ENCODE data around the gene VGF. TPM values are rescaled to one million over a fixed set of nuclear protein-coding genes. Genes with fewer than 3 reads are reported as not detected.

The VGF gene
- total and polyA plus RNA-seq, 2 donors (not counting 1 experiment from before 2014, with no cell fraction given) = 0.10 to 0.17 TPM

GRCh38 chr7:101172005-101172853 lies 6.9 kb upstream of the VGF start:
- Histone ChIP-seq H3K4me2 (replicated peaks; ENCODE audit: low read depth, low read length, poor library complexity, severe bottlenecking) (peak overlapping the region; percentile 56), H3K27me3 (replicated peaks in 1 of 4; ENCODE audit: control extremely low read depth in 1 of 4, control insufficient read depth in 3 of 4, insufficient read depth in 4 of 4, low read length in 3 of 4) (peaks cover 0 to 100% (median 85%) of the 10 kb centered on the region in 4 experiments), H4K20me1 (ENCODE audit: control insufficient read depth, insufficient read depth, low read length, poor library complexity, severe bottlenecking) (peaks cover 3% of the 10 kb centered on the region), H3K4me1 (ENCODE audit: control insufficient read depth in 2 of 2, insufficient read depth in 2 of 2, low read length in 2 of 2) (peaks cover 53 to 65% of the 10 kb centered on the region in 2 donors), H2AFZ (ENCODE audit: insufficient read depth, low read depth, low read length, poor library complexity, severe bottlenecking) (no peak overlapping the region), H3K4me3 (ENCODE audit: control extremely low read depth in 1 of 5, extremely low read depth in 1 of 5, insufficient read depth in 1 of 5, low read depth in 2 of 5, low read length in 4 of 5) (peak overlapping the region in 1 of 5 experiments; percentile 15), H3K27ac (ENCODE audit: low read length in 2 of 2) (no peak overlapping the region), H3K9me3 (ENCODE audit: control extremely low read depth in 1 of 3, control insufficient read depth in 2 of 3, insufficient read depth in 1 of 3, low read length in 2 of 3) (peaks cover 0 to 51% (median 1%) of the 10 kb centered on the region in 3 donors), H3K79me2 (ENCODE audit: control insufficient read depth, insufficient read depth, low read length) (no peaks in the 10 kb centered on the region), H3K36me3 (replicated peaks in 1 of 2; ENCODE audit: control extremely low read depth in 1 of 2, control insufficient read depth in 1 of 2, extremely low read depth in 1 of 2, insufficient read depth in 2 of 2, low read length in 1 of 2) (no peaks in the 10 kb centered on the region), H3K9ac (ENCODE audit: low read length) (no peak overlapping the region)
- no peak for TF ChIP-seq CTCF (IDR thresholded peaks at IDR 0.05)
- no peak for TF ChIP-seq EZH2 (IDR thresholded peaks at IDR 0.05; ENCODE audit: borderline replicate concordance, insufficient read depth, low read depth, low read length, poor library complexity, severe bottlenecking)
- 7% methylated on average over 77 of the region's 79 CpGs for WGBS (ENCODE audit: insufficient coverage)
- peak; percentile 41 for ATAC-seq (ENCODE audit: low read depth)
- H3K27ac Mint-ChIP-seq = peak overlapping the region; percentile 50
- peaks cover 82% of the 10 kb centered on the region for H3K27me3 Mint-ChIP-seq
- intact Hi-C loops (cut with micrococcal nuclease) = no loop called here
- DNase-seq = peak; percentile 81
- no peaks in the 10 kb centered on the region for H3K9me3 Mint-ChIP-seq (ENCODE audit: insufficient read depth)
- peaks cover 46% of the 10 kb centered on the region for H3K4me1 Mint-ChIP-seq
- peak overlapping the region; percentile 64 for H3K4me3 Mint-ChIP-seq
- CTCF ChIA-PET = interaction anchor here (2.7 kb wide), 2 partner anchors 20 to 29 kb away, joined by 12 to 23 read pairs; no protein-coding TSS in a partner anchor
- POLR2A ChIA-PET = interaction anchor here (0.6 kb wide), 1 partner anchor 134 kb away, joined by 4 read pairs; no protein-coding TSS in a partner anchor

DNA sequence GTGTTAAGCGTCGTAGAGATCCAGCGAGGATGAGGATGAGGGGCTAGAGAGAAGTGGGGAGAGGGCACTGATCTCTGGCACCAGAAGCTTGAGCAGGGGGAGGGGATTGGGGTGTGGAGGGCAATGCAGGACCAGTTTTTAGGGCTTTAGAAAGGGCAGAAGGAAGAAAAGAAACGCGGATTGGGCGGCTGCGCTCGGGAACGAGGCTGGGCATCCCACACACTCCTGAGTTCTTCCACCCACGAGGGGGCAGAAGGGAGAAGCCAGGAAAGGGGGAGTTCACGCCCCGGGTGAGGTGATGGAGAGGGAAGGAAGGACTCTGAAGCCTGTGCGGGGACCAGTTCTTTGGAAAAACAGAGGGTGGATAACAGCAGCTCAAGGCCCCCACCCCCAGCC lies 6.1 kb upstream of the VGF start:
- Histone ChIP-seq H2AFZ (ENCODE audit: insufficient read depth, low read depth, low read length, poor library complexity, severe bottlenecking) (no peak overlapping the region), H3K4me3 (ENCODE audit: control extremely low read depth in 1 of 5, extremely low read depth in 1 of 5, insufficient read depth in 1 of 5, low read depth in 2 of 5, low read length in 4 of 5) (no peak overlapping the region), H4K20me1 (ENCODE audit: control insufficient read depth, insufficient read depth, low read length, poor library complexity, severe bottlenecking) (peaks cover 6% of the 10 kb centered on the region), H3K36me3 (replicated peaks in 1 of 2; ENCODE audit: control extremely low read depth in 1 of 2, control insufficient read depth in 1 of 2, extremely low read depth in 1 of 2, insufficient read depth in 2 of 2, low read length in 1 of 2) (no peaks in the 10 kb centered on the region), H3K4me1 (ENCODE audit: control insufficient read depth in 2 of 2, insufficient read depth in 2 of 2, low read length in 2 of 2) (peaks cover 60 to 71% of the 10 kb centered on the region in 2 donors), H3K4me2 (replicated peaks; ENCODE audit: low read depth, low read length, poor library complexity, severe bottlenecking) (peak overlapping the region; percentile 56), H3K79me2 (ENCODE audit: control insufficient read depth, insufficient read depth, low read length) (no peaks in the 10 kb centered on the region), H3K9me3 (ENCODE audit: control extremely low read depth in 1 of 3, control insufficient read depth in 2 of 3, insufficient read depth in 1 of 3, low read length in 2 of 3) (peaks cover 0 to 51% (median 1%) of the 10 kb centered on the region in 3 donors), H3K27ac (ENCODE audit: low read length in 2 of 2) (no peak overlapping the region), H3K9ac (ENCODE audit: low read length) (no peak overlapping the region), H3K27me3 (replicated peaks in 1 of 4; ENCODE audit: control extremely low read depth in 1 of 4, control insufficient read depth in 3 of 4, insufficient read depth in 4 of 4, low read length in 3 of 4) (peaks cover 0 to 99% (median 82%) of the 10 kb centered on the region in 4 experiments)
- Mint-ChIP-seq H3K4me1 (peaks cover 49% of the 10 kb centered on the region), H3K27ac (peak overlapping the region; percentile 41), H3K27me3 (peaks cover 79% of the 10 kb centered on the region), H3K9me3 (ENCODE audit: insufficient read depth) (no peaks in the 10 kb centered on the region), H3K4me3 (peak overlapping the region; percentile 64)
- no peak for DNase-seq
- CTCF ChIA-PET = interaction anchor here (2.7 kb wide), 2 partner anchors 21 to 28 kb away, joined by 12 to 23 read pairs; no protein-coding TSS in a partner anchor
- POLR2A ChIA-PET = no interaction called here
- ATAC-seq (ENCODE audit: low read depth) = no peak
- TF ChIP-seq EZH2 (IDR thresholded peaks at IDR 0.05; ENCODE audit: borderline replicate concordance, insufficient read depth, low read depth, low read length, poor library complexity, severe bottlenecking) (no peak), CTCF (IDR thresholded peaks at IDR 0.05) (no peak)
- 5% methylated on average over 2 of the region's 13 CpGs for WGBS (ENCODE audit: insufficient coverage)
- intact Hi-C loops (cut with micrococcal nuclease) = no loop called here

All from B cell (primary cell).